ENCODE data around the gene CHCHD2.
A peak's percentile ranks its signal among the peaks of the same experiment; 100 is the strongest.
"Not testable (repeated sequence)": the region's sequence is repeated elsewhere in the genome, so short reads cannot be mapped to it uniquely, and the experiment has no call there.

Gene CHCHD2, protein sequence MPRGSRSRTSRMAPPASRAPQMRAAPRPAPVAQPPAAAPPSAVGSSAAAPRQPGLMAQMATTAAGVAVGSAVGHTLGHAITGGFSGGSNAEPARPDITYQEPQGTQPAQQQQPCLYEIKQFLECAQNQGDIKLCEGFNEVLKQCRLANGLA

DNA sequence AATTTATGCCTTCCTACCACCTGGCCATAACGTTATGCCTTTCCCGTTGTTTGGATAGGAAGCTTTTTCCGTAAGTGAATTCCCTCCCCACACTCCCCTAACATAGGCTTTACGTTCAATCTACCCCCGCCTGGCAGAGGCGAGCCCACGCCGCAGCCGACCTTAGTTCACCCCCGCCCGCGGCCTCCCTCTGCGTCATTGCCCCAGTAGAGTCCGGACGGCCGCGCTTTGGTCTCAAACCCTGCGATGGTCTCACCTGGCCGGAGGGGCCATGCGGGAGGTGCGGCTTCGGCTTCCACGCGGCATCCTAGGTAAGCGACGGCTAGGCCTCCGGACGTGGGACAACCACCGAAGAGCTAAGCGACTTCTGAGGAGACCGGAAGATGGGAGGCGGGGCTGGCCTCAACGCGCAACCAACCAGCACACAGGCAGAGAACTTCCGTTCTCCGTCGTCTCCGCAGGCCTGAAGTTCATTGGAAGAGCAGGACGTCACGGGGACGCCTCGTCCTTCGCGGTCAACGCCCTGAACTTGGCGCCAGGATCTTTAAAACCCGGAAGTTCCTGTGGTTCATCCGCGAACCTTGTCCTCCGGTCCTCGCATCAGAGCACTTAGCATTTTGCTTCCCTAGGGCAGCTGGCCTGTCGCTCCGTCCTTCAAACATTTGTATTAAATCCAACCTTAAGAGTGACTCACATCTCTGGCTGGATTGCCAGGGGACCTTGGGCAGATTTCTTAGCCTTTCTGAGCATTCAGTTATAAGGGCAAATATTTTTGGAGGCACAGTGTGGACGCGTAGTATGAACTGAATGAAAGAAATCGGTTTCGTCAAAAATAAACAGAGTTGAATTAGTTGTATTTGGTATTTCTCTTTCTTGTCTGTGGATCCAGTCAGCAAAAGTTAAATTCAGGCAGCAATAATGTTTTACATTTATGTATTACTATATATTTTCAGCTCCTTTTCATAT lies at the start of gene CHCHD2:
Gene CHCHD2, minus strand, starts transcription at position 369 of the 966 bp plus-strand sequence. Its CDS starts 63 bp downstream, at position 306.
- peak; percentile 96 for FAIRE-seq

DNA sequence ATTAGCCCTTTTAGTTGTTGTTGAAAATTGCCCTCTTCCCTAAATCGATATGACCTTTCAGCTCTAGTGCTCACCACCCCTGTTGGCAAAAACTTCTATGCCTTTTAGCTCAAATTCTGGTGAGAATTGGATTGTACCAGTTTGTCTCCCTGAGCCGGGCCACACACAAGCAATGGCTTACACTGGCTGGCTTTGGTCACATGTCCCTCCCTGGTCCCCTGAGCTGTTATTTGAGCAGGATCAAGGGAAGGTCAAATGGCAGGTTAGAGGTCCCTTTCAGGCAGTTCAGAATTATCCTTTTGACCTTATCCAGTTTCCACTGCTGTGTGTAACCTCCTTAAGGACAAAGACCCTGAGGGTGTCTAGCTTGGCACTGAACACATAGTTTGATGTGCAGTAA lies 24.8 kb upstream of the CHCHD2 start:
- FAIRE-seq = not testable (repeated sequence)

DNA sequence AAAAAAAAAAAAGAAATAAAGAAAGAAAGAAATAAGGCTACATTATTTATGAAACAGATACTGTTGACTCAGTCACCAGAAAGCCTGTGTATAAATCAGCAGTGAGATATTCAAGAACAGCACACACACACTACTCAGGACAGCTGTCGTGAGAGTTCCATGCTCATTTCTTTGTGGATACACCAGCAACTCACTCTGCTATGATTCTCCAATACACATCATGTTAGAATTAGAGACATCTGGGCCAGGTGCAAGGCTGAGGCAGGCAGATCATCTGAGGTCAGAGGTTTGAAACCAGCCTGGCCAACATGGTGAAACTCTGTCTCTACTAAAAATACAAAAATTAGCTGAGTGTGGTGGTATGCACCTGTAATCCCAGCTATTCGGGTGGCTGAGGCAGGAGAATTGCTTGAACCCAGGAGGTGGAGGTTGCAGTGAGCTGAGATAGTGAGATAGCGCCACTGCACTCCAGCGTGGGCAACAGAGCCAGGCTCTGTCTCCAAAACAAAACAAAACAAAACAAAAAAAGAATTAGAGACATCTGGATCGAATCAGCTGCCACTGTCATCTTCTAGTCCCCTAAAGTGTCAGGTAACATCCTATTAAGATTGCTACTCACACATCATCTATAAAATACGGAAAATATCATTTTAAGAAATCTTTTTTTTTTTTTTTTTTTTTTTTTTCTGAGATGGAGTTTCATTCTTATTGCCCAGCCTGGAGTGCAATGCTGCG lies 21.1 kb upstream of the CHCHD2 start:
- no peak for FAIRE-seq

DNA sequence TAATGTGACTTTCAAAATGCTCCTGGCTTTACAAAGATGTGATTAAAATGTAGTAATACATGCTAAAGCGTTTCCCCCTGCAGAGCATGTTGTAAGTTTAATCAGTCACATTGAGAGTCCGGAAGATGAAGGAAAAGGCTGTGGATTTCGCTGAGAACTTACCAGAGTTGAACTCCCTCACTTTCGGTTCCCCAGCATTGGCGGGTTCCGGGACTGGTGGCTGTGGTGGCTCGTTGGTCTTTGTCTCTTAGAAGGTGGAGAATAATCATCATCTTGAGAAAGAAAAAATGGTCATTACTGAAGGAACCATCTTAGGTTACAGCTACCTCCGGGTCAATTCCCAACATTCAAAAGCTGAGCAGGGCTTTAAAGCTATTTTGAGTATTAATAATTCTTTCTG lies 19.6 kb upstream of the CHCHD2 start:
- FAIRE-seq = no peak

DNA sequence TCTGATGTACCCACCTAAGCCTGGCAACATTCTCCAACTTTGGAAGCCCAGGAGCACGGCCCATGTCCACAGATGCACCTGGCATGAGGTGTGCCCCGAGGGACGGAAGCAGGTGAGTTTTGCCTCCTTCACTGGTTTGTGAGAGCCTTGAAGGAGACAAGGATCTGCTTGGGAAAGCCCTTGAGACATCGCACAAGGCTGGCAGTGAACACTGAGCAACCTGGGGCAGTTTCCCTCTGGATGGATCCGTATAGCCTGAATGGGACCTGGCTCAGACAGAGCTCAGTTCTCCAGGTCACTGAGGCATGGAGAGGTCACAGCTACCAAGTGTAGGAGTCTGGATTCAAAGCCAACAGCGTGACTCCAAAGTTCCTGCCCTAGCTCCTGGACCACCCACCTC lies 18.7 kb upstream of the CHCHD2 start:
- FAIRE-seq = no peak

DNA sequence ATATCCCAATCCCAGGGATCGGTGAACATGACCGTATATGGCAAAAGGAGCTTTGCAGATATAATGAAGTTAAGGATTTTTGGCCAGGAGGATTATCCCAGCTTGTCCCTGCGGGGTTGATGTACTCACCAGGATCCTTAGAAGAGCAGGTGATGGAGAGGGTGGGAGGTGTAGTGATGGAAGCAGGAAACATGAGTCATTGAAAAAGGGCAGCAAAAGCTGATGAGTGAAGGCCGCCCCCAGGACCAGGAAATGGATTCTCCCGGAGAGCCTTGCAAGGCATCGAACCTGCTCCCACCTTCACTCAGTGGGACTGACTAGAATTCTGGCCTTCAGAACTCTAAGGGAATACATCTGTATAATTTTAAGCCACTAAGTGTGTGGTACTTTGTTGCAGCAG lies 15.2 kb upstream of the CHCHD2 start:
- no peak for FAIRE-seq

DNA sequence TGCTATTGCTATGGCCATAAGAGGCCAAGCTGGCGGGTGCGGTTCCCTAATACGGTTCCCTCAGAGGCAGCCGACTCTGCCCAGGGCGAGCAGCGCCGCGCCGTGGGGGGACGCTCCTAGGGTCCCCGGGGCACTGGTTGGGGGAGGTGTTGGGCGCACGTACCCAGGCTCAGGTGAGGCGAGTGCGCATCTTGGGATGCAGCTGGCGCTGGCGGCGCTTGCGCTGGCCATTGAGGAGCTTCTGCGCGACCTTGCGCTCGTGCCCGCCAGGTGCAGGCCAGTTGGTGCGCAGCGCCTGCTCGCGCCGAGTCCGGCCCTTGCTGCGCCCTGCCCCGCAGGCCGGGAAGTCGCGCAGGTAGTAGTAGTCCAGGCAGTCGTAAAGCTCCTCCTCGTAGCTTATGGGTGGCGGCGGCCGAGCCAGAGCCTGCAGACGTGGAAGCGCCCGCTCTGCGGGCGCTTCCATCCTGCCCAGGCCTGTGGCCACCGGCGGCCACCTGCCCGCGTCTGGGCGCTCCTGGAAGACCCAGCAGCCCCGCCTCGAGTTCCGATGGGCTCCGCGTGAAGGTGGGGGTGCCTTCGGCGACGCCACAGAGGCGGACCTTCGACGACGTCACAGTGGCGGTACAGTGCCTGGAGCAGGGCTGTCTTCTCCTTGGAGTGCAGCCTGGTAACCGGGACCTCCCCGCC lies 9.7 kb upstream of the CHCHD2 start, which contains the start of gene NUPR2:
Gene NUPR2, minus strand, starts transcription at position 566 of the 687 bp plus-strand sequence. Its CDS starts 103 bp downstream, at position 463.
- no peak for FAIRE-seq

DNA sequence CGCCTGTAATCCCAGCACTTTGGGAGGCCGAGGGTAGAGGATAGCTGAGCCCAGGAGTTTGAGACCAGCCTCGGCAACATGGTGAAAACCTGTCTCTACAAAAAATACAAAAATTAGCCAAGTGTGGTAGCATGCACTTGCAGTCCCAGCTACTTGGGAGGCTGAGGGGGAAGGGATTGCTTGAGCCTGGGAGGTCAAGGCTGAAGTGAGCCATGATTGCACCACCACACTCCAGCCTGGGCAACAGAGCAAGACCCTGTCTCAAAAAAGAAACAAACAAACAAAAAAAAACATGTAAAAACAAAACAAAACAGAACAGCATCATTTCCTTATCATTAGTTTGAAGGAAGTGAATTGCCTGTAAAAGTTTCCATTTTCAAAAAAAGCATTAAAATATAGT lies 6.0 kb upstream of the CHCHD2 start:
- FAIRE-seq = not testable (repeated sequence)

DNA sequence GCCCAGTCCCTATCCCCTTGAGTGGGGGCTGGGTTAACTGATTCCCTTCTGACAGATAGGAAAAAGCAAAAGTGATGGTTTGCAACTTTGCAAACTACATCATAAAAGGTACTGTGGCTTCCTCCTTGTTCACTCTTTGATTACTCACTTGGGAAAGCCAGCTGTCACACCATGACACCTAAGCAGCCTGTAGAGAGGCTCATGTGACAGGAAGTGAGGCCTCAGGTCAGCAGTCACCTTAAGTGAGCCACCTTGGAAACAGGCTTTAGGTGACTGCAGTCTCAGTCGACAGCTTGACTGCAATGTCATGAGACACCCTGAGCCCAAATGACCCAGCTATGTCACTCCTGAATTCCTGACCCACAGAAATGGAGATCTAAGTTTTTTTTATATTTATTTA lies 4.3 kb upstream of the CHCHD2 start:
- FAIRE-seq = no peak

DNA sequence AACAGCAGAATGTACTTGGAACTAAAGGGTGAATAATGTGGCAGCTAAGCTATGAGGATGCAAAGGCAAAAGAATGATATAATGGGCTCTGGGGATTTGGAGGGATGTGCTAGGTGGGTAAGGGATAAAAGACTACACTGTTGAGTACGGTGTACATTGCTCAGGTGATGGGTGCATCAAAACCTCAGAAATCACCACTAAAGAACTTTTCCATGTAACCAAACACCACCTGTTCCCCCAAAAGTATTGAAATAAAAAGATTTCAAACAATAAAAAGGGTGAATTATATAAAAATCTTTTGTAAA lies 1.6 kb upstream of the CHCHD2 start:
- no peak for FAIRE-seq

DNA sequence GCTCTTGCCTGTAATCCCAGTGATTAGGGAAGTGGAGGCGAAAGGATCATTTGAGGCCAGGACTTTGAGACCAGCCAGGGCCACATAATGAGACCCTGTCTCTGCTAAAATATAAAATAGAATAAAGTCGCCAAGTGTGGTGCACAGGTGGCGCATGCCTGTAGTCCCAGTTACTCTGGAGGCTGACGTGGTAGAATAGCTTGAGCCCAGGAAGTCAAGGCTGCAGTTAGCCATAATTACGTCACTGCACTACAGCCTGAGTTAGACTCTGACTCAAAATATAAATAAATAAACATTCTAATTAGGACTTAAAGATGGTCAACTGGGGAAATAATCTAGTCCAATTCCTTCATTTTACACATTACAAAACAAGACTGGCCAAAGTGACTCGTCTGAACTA lies 768 bp downstream of the CHCHD2 start:
- no peak for FAIRE-seq

DNA sequence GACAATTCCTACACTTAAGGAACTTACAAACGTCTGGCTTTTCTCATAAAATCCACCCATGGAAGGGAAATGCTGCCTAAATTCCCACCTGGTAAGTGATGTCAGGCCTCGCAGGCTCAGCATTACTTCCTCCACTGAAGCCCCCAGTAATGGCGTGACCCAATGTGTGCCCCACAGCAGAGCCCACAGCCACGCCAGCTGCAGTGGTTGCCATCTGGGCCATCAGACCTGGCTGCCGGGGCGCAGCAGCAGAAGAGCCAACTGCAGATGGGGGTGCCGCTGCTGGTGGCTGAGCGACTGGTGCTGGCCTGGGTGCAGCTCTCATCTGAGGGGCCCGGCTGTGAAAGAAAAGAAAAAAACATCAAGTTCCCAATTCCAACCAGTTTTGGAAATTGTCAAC lies 2.1 kb downstream of the CHCHD2 start:
- not testable (repeated sequence) for FAIRE-seq

DNA sequence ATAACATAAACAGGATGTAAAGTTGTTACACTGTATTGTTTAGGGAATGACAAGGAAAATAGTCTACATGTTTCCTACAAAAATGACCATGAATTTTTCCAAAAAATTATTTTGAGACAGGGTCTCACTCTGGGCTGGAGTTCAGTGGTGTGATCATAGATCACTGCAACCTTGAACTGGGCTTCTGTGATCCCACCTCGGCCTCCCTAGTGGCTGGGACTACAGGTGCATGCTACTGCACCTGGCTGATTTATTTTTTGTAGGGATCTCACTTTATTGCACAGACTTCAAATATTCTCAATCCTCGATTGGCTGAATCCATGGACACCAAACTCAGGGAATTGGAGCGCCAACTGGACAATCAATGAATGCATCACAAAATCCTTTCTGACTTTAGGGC lies 6.6 kb downstream of the CHCHD2 start:
- FAIRE-seq = no peak

DNA sequence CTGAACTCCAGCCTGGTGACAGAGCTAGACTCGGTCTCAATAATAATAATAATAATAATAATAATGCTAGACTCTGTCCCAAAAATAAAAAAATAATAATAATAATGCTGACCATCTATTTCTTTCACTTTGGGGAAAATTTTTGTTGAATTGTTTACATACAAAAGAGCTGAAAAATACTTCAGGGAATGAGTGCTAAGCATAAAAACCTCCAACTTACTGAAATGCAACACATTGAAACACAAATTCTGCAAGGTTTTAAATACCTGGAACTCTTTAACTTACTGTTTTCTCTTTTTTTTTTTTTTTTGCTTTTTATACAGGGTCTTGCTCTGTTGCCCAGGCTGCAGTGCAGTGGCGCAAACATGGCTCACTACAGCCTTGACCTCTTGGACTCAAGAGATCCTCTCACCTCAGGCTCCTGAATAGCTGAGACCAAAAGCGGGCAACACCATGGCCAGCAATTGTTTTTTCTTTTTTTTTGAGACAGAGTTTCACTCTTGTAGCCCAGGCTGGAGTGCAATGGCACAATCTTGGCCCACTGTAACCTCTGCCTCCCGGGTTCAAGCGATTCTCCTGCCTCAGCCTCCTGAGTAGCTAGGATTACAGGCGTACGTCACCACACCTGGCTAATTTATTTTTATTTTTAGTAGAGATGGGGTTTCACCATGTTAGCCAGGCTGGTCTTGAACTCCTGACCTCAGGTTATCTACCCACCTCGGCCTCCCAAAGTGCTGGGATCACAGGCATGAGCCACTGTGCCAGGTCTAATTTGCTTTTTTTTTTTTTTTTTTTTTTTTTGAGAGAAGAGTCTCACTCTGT lies 7.9 kb downstream of the CHCHD2 start:
- not testable (repeated sequence) for FAIRE-seq

DNA sequence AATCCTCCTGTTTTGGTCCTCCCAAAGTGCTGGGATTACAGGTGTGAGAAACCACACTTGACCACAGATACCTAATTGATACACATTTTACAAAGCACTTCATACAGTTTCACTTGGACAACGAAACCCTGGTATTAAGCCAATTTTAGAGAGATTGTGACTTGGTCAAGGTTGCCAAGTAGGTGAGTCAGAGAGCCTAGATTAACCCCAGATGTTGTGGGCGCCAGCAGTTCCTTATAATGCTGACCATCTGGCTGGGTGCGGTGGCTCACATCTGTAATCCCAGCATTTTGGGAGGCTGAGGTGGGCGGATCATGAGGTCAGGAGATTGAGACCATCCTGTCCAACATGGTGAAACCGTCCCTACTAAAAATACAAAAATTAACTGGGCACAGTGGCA lies 8.6 kb downstream of the CHCHD2 start:
- no peak for FAIRE-seq

DNA sequence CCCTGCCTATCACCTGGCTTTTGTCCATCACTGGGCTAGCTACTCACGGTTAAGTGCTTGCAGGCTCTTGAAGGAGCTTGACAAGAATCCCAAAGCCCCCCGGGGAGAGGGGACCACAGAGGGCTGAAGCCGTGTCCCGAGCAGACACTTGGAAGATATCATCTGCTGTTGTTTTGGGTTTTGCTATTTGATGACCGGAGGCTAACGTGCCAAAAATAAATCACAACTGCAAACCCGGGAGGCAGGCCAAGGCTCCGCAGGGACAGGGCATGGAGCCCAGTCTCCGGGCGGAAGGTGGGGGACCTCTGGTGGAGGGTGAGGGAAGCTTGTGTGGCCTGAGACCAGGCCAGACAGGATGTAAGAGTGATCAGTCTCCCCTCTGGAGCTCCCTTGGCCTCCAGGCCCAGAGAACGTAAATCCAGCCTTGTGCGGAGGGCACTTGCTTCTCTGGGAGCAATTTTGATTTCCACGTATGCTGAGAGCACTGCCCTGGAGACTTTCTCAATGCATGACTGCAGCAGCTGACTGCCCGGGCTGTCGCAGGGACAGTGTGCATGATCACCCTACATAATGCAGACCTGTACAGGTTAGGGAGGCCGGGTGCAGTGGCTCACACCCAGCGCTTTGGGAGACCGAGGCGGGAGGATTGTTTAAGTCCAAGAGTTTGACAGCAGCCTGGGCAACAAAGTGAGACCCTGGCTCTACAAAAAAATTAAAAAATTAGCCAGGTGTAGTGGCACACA lies 13.3 kb downstream of the CHCHD2 start, which contains the start of gene PHKG1:
Gene PHKG1, minus strand, starts transcription at position 164 of the 743 bp plus-strand sequence. CDS start 4,011 bp downstream, outside the sequence.
- no peak for FAIRE-seq

DNA sequence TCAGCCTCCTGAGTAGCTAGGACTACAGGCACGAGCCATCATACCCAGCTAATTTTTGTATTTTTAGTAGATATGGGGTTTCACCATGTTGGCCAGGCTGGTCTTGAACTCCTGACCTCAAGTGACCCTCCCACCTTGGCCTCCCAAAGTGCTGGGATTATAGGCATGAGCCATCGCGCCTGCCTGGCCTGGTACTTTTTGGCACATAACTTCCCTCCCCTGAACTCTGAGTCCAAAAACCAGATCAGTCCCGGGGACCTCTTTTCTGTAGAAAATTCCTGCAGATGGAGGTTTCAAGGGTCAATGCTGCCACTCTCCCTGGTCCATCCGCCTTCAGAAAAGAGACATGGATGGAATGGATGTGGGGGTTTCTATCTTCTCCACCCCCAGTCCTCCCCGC lies 13.9 kb downstream of the CHCHD2 start:
- FAIRE-seq = not testable (repeated sequence)

DNA sequence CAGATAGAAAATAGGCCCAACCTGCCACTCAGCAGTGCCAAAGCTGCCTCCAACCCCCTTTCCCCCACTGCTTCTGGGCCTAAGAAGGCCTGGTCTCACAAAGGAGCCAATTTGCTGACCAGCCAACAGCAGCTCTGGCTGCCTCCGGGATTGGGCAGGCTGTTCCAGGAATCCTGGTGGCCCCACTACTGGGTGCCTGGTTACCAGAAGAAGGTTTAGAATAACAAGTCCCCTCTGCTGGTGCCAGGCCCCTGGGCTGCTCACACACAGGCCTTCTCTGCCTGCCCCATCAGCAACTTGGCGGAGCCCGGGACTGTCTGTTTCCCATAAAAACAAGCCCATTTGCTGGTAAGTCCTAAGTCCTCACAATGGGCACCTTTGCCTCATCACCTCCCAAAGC lies 14.7 kb downstream of the CHCHD2 start:
- FAIRE-seq = no peak

DNA sequence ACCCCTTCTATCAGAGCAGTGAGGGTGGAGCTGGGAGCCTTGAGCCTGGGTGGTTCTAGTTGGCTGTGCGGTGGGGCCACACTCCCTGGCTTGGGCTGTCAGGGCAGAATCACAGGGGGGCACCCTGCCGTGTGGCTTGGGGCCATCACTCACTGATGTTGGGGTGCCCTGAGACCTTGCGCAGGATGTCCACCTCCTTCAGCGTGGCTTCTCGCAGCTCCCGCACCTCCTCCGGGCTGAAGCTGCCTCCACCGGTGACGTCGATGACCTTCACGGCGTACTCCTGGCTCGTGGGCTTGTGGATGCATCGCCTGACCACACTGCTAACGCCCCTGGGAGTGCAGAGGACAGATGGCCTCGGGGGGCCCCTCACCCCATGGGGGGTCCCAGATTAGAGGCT lies 18.8 kb downstream of the CHCHD2 start:
- FAIRE-seq = no peak

DNA sequence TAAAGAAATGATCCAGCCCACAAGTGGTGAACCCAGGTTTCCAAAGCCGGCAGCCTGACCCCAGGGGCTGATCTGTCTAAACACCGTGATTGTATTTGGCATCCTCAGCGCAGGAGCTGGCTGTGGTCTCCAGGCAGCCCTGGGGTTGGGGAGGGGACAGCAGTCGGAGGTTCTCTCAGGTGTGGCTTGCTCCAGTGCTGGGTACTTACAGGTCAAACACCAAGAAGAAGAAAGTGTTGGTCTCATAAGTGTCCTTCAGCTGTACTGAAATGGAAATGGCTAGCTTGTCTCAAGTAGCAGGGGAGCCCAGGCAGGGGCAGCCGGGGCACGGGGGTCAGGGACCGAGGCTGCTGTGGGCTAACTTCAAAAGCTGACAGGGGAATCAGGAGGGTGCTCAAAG lies 19.5 kb downstream of the CHCHD2 start:
- FAIRE-seq = no peak

DNA sequence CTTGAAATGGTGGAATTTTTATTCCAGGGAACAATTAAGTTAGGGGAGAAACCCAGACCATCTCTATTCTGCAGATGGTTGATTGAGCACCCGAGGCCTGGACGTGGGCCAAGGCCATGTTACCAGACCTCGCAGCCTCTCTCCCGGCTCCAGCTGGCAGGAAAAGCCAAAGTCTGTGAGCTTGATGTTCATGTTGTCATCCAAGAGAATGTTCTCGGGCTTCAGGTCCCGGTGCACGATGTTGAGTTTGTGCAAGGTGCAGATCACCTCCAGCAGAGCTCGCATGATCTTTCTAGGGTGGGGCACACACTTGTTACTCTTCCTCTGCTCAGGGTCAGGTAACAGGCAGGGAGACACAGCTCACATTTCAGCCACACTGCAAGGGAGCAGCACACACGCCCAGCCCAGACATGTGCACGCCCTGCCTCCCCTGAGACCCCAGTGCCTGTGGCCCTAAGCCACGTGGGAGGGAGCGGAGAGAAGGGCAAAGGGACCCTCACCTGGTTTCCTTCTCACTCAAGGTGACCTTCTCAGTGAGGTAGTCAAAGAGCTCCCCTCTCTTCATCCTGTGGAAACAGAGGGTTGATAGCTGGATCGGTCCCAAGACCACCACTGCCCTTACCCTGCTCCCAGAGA lies 23.0 kb downstream of the CHCHD2 start:
- FAIRE-seq = no peak

Measured in A204.1 (cell line).